Activated naive CD4-positive, alpha-beta T cell treated with anti-CD3 and anti-CD28 coated beads for 36 hours (primary cell): Measurements from ENCODE around the gene RHOBTB3. TPM values are rescaled to one million over a fixed set of nuclear protein-coding genes. Genes with fewer than 3 reads are reported as not detected.

Experiments used
- CTCF ChIA-PET: fragments of 350-600 bp; sonication (Branson Sonifier 250); formaldehyde crosslinking; loops from one replicate; lab custom pipeline; 2021; ENCODE audit warnings: antibody characterized with exemption; lab: Charles Lee
- DNase-seq: peaks from one replicate; pipeline ENCODE4 v3.0.0-alpha.2; 2020
- H3K27ac Mint-ChIP-seq: one replicate; pipeline ENCODE4 v1.8.0; 2021; ENCODE audit warnings: mild to moderate bottlenecking, mixed read lengths
- H3K27me3 Mint-ChIP-seq: one replicate; pipeline ENCODE4 v1.8.0; 2021; ENCODE audit warnings: low read depth, mixed read lengths
- H3K36me3 Mint-ChIP-seq: one replicate; pipeline ENCODE4 v1.8.0; 2021; ENCODE audit warnings: low read depth, mixed read lengths
- H3K4me1 Mint-ChIP-seq: one replicate; pipeline ENCODE4 v1.8.0; 2021; ENCODE audit warnings: low read depth, mixed read lengths
- H3K4me3 Mint-ChIP-seq: one replicate; pipeline ENCODE4 v1.8.0; 2021; ENCODE audit warnings: mild to moderate bottlenecking, moderate library complexity, mixed read lengths
- H3K9me3 Mint-ChIP-seq: one replicate; pipeline ENCODE4 v1.8.0; 2021; ENCODE audit warnings: mixed read lengths
- intact Hi-C: fragments of 100-400 bp; cut with micrococcal nuclease; formaldehyde crosslinking; loops from one replicate; pipeline ENCODE4 v1.15.1; 2023
- total RNA-seq, 2 experiments: library from RNA; stranded (reverse); gene quantifications; one replicate each; pipeline ENCODE4 v1.2.3, GENCODE V29; 2021

The RHOBTB3 gene
- total RNA-seq, 2 experiments from 2014 or later: 1.5 to 2.4 TPM

DNA sequence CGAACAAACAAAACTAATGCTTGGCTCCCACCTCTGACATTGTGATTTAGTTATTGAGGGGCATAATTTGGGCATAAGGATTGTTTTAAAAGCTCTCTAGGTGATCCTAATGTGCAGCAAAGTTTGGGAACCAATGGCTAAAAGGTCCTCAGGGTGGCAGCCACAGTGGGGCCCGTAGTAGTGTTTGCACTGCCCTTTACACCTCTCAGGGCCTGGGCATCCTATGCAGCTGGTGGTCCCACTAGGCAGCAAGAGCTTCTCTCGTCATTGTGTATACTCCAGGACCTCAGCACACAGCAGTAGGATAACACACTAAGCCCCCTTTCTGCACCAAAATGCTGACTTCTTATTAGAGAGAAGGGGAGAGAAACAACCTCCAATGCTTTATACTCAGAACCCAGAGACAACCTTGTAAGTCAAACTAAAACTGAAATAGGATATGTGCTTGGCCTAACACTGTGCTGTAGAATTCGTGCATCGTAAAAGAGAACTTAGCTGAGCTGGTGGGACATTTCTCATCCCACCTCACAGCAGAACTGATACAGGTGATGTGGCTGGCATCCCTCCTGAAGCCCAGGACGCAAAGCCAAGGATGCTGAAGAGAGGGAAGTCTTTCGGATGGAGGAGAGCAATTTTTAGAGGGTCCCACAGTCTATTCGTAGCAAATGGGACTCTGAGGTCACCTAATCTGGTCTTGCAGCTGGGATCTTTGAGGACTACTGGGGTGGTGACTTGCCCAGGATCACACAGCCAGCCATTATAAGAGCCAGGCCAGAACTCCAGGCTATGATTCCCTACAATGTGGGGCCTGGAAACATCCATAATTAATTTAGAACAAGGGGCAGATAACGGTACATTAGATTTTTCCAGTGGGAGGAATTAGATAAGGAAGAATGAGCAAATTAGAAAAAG, 90.2 kb downstream of the RHOBTB3 start:
- Mint-ChIP-seq H3K27ac (peak overlapping the region; percentile 98), H3K9me3 (no peaks in the 10 kb centered on the region), H3K4me1 (peaks cover 68% of the 10 kb centered on the region), H3K27me3 (no peaks in the 10 kb centered on the region), H3K4me3 (peak overlapping the region; percentile 96), H3K36me3 (peaks cover 9% of the 10 kb centered on the region)
- intact Hi-C loops: loop anchor here (1.0 to 10.0 kb wide), 9 partner anchors 13 to 1143 kb away; partner anchors contain the start of genes CAST and ERAP2
- CTCF ChIA-PET: interaction anchor here (0.6 to 7.6 kb wide), 10 partner anchors 9 to 931 kb away, joined by 3 to 61 read pairs (median 4); no protein-coding TSS in a partner anchor
- DNase-seq: no peak

DNA sequence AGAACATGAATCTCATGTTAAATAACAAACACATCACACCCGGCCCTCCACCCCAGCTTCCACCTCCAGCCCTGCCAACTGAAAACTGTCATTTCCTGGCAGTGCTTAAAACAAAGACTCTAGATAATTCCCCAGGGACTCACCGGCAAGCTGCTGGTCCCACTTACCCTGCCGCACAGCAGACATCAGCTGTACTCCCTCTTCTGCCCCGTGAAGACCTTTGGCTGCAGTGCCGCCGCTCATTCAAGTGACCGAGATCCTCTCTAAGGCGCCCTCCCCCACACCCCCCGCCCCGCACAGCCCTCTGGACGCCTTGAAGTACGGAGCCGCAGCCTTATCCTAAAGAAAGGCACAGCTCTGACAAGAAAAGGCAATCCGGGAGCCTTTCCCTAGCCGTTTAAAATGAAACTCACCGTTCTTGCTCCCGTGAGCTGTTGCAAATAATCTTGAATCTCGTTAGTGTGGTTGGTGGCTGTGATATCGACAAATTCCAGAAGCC, 91.0 kb downstream of the RHOBTB3 start:
- peak overlapping the region; percentile 96 for H3K4me3 Mint-ChIP-seq

DNA sequence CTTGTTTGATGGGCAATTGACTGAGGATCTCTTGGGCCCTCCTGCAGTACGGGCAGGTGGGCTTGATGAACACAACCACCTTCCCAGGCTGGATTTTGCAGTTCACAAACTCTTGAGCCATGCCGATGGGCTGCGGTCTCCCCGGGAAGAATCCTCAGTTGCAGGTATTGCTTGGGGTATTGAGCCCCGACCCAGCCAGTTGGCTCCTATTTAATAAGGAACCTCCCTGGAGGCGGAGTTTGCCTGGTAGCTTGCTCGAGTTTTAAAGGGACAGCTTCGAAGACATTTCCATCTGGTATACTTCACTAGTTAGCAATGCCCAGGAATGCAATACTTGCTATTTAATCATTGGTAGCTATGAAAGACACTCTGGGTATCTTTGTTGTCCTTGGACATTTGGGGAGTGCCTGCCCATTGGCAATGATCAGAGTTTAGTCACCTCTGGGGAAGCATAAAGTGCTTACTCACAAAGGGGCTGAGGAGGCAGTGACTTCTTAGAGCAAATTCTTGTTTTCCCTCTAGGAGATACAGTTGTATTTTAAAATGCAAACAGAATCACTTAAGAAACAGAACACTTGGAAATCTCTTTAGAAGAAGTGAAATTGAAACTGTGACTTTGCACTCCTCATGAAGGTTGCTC, 91.5 kb downstream of the RHOBTB3 start, which contains the start of gene GLRX:
Gene GLRX, minus strand, starts transcription at position 185 of the 640 bp plus-strand sequence. Its CDS starts 64 bp downstream, at position 121.
- peaks cover 61% of the 10 kb centered on the region for H3K4me1 Mint-ChIP-seq
- CTCF ChIA-PET: interaction anchor here (0.7 to 7.6 kb wide), 10 partner anchors 8 to 46 kb away, joined by 3 to 61 read pairs (median 3); no protein-coding TSS in a partner anchor
- H3K36me3 Mint-ChIP-seq: peaks cover 7% of the 10 kb centered on the region
- intact Hi-C loops: loop anchor here (1.0 to 10.0 kb wide), 10 partner anchors 12 to 1142 kb away; partner anchors contain the start of genes CAST and ERAP2
- no peaks in the 10 kb centered on the region for H3K27me3 Mint-ChIP-seq
- DNase-seq: peak; percentile 64
- peak within 1 kb of the TSS; percentile 98 for H3K27ac Mint-ChIP-seq
- H3K9me3 Mint-ChIP-seq: no peaks in the 10 kb centered on the region
- peak within 1 kb of the TSS; percentile 96 for H3K4me3 Mint-ChIP-seq

More for the DNA sequence above, 91.0 kb downstream of the RHOBTB3 start:
- Mint-ChIP-seq H3K36me3 (peaks cover 7% of the 10 kb centered on the region), H3K27me3 (no peaks in the 10 kb centered on the region), H3K27ac (peak overlapping the region; percentile 98), H3K9me3 (no peaks in the 10 kb centered on the region), H3K4me1 (peaks cover 61% of the 10 kb centered on the region)
- intact Hi-C loops: loop anchor here (1.0 to 10.0 kb wide), 9 partner anchors 12 to 1143 kb away; partner anchors contain the start of genes CAST and ERAP2
- DNase-seq: peak; percentile 61
- CTCF ChIA-PET: interaction anchor here (0.7 to 7.6 kb wide), 12 partner anchors 9 to 47 kb away, joined by 3 to 61 read pairs (median 4); no protein-coding TSS in a partner anchor

DNA sequence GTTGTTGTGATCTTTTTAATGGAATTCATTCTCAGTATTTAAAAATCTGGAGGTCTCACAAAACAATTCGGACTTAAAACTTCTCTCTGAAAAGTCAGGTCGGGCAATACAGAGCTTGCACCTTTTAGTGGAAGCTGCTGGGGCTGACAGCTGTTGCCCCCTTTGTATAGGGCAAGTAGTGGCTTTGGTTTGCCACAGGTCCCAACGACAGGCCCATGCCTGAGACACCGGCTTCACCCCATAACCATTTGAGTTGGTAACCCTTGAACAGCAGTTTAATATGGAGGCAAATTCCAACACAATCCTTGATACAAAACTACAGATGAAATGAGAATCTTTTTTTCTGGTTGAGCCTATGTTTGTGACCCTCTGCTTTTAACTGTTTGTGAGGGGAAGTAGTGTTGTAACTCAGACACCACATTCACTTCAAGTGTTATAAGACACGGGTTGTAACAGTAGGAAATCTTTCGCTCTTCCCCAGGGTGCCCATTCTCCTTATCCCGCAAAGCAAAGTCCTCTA, 92.1 kb downstream of the RHOBTB3 start:
- no peaks in the 10 kb centered on the region for H3K9me3 Mint-ChIP-seq
- peaks cover 58% of the 10 kb centered on the region for H3K4me1 Mint-ChIP-seq
- CTCF ChIA-PET: interaction anchor here (1.1 to 7.6 kb wide), 7 partner anchors 13 to 45 kb away, joined by 3 to 61 read pairs (median 6); no protein-coding TSS in a partner anchor
- intact Hi-C loops: loop anchor here (1.0 to 10.0 kb wide), 7 partner anchors 48 to 1142 kb away; partner anchors contain the start of genes CAST and ERAP2
- peak overlapping the region; percentile 96 for H3K4me3 Mint-ChIP-seq
- H3K27ac Mint-ChIP-seq: peak overlapping the region; percentile 98
- peaks cover 7% of the 10 kb centered on the region for H3K36me3 Mint-ChIP-seq
- no peaks in the 10 kb centered on the region for H3K27me3 Mint-ChIP-seq
- DNase-seq: no peak

DNA sequence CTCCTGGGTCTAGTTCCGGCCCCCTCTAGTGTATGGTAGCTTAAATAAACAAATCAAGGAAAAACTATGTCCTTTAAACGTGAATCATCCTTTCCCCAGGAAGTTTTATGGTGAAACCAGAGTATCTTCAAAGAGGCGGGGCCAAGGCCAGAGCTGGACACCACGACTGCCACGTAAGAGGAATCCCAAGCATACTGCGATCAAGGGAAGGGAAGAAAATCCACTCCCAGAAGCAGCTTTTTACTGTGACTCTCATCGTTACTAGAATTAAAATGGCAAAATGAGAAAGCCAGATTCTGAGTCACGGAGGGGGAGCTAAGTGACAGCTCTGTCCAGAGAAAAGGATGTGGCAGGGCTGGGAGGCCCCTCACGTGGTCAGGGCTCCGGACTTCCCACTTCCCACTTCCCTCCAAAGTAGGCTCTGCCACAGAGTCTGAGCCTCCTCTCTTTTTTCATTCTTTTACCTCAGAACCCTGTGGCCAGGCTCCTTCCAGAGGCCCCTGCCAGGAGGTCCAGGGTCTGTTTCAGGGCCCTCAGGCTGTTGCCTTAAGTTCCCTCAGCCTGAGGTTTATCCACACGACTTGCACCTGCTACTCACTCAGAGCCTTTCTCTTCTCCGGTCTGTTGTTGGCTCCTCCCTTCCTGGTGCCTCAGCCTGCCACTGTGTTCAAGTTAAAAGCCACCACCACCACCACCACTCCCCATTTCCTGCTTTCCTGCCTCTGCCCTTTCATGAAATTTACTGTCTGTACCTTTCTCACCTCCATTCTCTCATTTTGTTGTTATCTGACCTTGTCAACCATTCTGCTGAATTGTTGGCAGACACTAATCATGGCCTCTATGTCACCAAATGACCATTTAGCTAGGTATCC, 92.8 kb downstream of the RHOBTB3 start:
- H3K27ac Mint-ChIP-seq: peak overlapping the region; percentile 98
- CTCF ChIA-PET: interaction anchor here (0.8 to 7.6 kb wide), 6 partner anchors 8 to 45 kb away, joined by 3 to 61 read pairs (median 8); no protein-coding TSS in a partner anchor
- no peaks in the 10 kb centered on the region for H3K27me3 Mint-ChIP-seq
- H3K36me3 Mint-ChIP-seq: peaks cover 4% of the 10 kb centered on the region
- H3K9me3 Mint-ChIP-seq: no peaks in the 10 kb centered on the region
- H3K4me1 Mint-ChIP-seq: peaks cover 53% of the 10 kb centered on the region
- intact Hi-C loops: loop anchor here (1.0 to 10.0 kb wide), 8 partner anchors 47 to 1141 kb away; partner anchors contain the start of genes CAST, ERAP2 and RFESD
- DNase-seq: peak; percentile 78
- H3K4me3 Mint-ChIP-seq: peak overlapping the region; percentile 96

DNA sequence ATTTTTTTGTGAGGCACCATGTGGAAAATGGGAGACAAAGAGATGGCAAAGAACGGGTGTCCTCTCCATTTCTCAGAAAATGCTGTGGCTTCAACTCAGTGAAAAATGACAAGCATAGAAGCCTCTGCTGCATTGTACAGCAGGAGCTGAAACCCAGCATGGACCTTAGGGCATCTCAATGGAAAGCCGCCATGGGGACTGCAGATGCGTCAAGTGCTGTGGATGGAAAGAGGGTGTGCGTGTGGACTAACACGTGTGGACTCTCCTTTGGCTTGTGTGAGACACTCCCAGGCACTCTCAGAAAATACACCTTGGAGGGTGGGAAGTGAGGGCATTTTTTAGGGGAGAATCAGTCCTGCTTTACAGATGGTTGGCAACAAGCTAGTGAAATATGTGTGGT, 93.6 kb downstream of the RHOBTB3 start:
- H3K36me3 Mint-ChIP-seq: peaks cover 4% of the 10 kb centered on the region
- H3K27me3 Mint-ChIP-seq: no peaks in the 10 kb centered on the region
- peaks cover 47% of the 10 kb centered on the region for H3K4me1 Mint-ChIP-seq
- CTCF ChIA-PET: interaction anchor here (2.0 to 6.8 kb wide), 2 partner anchors 11 to 17 kb away, joined by 6 to 61 read pairs; no protein-coding TSS in a partner anchor
- H3K9me3 Mint-ChIP-seq: no peaks in the 10 kb centered on the region
- no peak for DNase-seq
- intact Hi-C loops: loop anchor here (1.0 to 10.0 kb wide), 5 partner anchors 178 to 1140 kb away; partner anchors contain the start of genes CAST, ERAP2 and RFESD
- H3K27ac Mint-ChIP-seq: peak overlapping the region; percentile 98
- peak overlapping the region; percentile 96 for H3K4me3 Mint-ChIP-seq

DNA sequence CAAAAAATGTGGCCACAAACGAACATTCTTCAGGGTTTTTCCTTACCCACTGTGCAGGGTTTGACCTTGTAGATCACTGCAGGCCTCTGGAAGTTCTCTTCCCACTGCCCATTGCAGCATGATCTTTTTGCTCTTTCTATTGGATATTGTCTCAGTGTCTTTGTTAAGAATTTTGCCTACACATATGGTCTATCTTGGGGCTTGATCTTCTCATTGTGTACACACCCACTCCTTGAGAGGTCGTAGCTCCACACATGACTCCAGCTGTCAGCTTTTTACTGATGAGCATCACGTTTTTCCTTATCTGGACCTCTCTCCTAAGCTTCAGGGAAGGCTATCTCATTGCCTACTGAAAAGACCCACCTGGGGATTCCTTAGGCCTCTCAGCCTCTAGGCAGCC, 94.4 kb downstream of the RHOBTB3 start:
- no peak overlapping the region for H3K27ac Mint-ChIP-seq

DNA sequence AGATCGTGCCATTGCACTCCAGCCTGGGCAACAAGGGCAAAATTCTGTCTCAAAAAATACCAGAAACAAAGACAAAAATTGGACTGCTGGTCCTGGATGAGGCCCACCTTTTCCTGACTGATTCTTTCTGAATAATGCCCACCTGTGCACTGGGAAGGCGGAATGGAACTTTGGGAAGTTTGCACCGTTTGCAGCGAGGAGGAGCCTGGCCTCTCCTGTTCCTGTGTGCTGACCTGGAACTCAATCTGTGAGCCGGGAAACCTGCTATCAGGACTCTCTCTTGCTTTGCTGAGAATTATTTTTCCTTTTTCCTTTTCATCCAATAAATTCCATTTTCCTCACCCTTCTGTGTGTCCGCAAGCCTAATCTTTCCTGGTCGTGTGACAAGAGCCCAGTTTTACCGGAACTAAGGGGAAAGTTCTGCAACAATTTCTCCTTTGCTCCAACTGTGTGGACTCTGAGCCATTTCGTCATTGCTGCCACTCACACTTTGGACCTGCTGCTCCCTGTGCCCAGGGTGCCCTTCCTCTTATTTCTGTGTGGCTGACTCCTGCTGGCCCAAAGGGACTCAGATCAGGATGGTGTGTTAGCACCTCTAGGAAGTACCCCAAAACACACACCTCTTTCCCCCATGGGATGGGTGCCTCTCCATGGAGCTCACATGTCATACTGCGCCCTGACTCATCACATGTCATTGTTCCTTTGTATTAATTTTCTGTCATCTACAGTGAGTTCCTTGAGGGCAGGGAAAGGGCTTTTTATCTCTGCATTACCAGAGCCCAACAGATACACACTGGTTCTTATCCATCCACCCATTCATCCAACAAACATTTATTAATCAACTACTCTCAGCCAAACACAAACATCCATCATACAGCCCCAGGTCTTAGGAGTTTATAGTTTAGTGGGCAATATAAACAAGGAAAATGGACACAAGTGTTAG, 96.1 kb downstream of the RHOBTB3 start:
- CTCF ChIA-PET: interaction anchor here (1.0 to 1.3 kb wide), 2 partner anchors 46 to 180 kb away, joined by 3 to 5 read pairs; partner anchors contain the start of gene RFESD
- peaks cover 38% of the 10 kb centered on the region for H3K4me1 Mint-ChIP-seq
- intact Hi-C loops: loop anchor here (10.0 kb wide), 1 partner anchor 1138 kb away; no protein-coding TSS in a partner anchor
- no peaks in the 10 kb centered on the region for H3K36me3 Mint-ChIP-seq
- H3K27ac Mint-ChIP-seq: no peak overlapping the region
- no peaks in the 10 kb centered on the region for H3K9me3 Mint-ChIP-seq
- H3K27me3 Mint-ChIP-seq: no peaks in the 10 kb centered on the region
- no peak for DNase-seq
- H3K4me3 Mint-ChIP-seq: no peak overlapping the region

More for the DNA sequence above, 94.4 kb downstream of the RHOBTB3 start:
- Mint-ChIP-seq H3K36me3 (peaks cover 4% of the 10 kb centered on the region), H3K4me1 (peaks cover 42% of the 10 kb centered on the region), H3K9me3 (no peaks in the 10 kb centered on the region), H3K27me3 (no peaks in the 10 kb centered on the region), H3K4me3 (no peak overlapping the region)
- intact Hi-C loops: loop anchor here (10.0 kb wide), 1 partner anchor 1139 kb away; no protein-coding TSS in a partner anchor
- no peak for DNase-seq
- CTCF ChIA-PET: interaction anchor here (0.6 to 6.8 kb wide), 2 partner anchors 11 to 209 kb away, joined by 6 to 61 read pairs; no protein-coding TSS in a partner anchor

DNA sequence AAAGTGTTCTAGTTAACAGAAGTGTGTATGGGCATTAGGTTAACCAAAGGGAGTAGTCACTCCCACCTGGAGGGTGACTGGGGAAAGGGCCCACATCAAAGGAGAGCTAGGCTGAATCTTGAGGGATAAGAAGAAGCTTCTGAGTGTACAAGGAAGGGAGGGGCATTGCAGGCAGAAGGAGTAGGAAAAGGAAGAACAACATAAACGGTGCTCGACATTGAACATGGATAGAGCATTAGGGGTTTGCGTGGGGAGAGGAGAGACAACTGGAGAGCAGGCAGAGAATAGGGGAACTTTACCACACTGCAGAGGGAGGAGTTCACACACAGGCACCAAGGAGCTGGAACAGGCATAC, 96.7 kb downstream of the RHOBTB3 start:
- intact Hi-C loops: loop anchor here (10.0 kb wide), 1 partner anchor 1137 kb away; no protein-coding TSS in a partner anchor
- Mint-ChIP-seq H3K36me3 (no peaks in the 10 kb centered on the region), H3K27me3 (no peaks in the 10 kb centered on the region), H3K4me3 (no peak overlapping the region), H3K4me1 (peaks cover 40% of the 10 kb centered on the region), H3K9me3 (no peaks in the 10 kb centered on the region), H3K27ac (no peak overlapping the region)
- CTCF ChIA-PET: interaction anchor here (0.6 to 1.3 kb wide), 3 partner anchors 46 to 181 kb away, joined by 3 to 5 read pairs (median 3); partner anchors contain the start of gene RFESD
- DNase-seq: no peak
